C4-2B (cell line): Measurements from ENCODE around the gene TADA3.

ENCODE experiments used
- ZFX ChIP-seq: fragments of 450-650 bp; IDR thresholded peaks from 2 replicates; pipeline ENCODE4 v1.6.1; 2017
- TF ChIP-seq, protein P1 (sequence below): fragments of 450-650 bp; conservative IDR thresholded peaks from 2 replicates; pipeline ENCODE4 v1.5.1; 2017; ENCODE audit warnings: mild to moderate bottlenecking

DNA sequence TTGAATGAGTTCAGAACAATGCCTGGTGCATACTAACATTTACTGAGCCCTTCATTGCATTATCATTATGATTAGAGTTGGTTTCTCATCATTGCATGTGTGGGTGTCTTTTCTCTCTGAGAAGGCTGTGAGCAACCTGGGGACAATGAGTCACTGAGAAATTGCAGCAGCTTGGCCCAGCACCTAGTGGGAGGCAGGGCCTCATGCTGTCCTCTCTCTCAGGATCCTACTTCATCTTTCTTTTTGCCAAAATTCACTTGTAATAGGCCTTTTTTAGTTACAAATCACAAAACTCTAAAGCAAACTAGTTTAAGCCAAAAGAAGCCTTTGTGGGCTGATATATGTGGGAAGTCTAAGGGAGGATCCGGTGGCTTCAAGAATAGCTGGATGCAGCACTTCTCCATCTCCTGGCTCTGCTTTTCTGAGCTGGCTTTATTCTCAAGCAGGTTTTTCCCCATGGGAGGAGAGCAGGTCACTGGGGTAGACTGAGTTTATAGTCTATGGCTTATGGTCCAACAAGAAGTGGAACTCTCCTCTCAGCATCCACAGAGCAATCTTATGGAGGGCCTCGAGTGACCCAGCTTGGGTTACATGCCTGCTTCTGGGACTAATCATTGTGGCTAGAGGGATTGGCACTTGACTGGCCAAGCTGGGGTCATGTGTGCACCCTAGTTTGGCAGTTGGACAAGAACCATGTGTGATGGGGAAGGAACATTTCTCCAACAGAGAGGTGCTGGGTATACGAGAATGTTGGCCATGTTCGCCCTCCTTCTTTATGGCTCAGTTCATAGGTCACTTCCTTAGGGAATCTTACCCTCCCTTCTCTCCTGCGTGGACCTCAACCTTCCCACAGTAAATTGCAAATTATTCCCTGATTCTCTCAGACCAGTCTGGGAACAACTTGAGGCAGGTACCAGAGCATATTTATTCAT is 13.9 kb downstream of the TADA3 start:
- TF ChIP-seq, protein P1, sequence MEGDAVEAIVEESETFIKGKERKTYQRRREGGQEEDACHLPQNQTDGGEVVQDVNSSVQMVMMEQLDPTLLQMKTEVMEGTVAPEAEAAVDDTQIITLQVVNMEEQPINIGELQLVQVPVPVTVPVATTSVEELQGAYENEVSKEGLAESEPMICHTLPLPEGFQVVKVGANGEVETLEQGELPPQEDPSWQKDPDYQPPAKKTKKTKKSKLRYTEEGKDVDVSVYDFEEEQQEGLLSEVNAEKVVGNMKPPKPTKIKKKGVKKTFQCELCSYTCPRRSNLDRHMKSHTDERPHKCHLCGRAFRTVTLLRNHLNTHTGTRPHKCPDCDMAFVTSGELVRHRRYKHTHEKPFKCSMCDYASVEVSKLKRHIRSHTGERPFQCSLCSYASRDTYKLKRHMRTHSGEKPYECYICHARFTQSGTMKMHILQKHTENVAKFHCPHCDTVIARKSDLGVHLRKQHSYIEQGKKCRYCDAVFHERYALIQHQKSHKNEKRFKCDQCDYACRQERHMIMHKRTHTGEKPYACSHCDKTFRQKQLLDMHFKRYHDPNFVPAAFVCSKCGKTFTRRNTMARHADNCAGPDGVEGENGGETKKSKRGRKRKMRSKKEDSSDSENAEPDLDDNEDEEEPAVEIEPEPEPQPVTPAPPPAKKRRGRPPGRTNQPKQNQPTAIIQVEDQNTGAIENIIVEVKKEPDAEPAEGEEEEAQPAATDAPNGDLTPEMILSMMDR = no peak
- no peak for TF ChIP-seq ZFX
